ENCODE data around the gene GNAO1. TPM values are rescaled to one million over a fixed set of nuclear protein-coding genes. Genes with fewer than 3 reads are reported as not detected.

GNAO1 gene
- 1 to 10 TPM; 4.2 to 4.5 TPM for total RNA-seq

DNA sequence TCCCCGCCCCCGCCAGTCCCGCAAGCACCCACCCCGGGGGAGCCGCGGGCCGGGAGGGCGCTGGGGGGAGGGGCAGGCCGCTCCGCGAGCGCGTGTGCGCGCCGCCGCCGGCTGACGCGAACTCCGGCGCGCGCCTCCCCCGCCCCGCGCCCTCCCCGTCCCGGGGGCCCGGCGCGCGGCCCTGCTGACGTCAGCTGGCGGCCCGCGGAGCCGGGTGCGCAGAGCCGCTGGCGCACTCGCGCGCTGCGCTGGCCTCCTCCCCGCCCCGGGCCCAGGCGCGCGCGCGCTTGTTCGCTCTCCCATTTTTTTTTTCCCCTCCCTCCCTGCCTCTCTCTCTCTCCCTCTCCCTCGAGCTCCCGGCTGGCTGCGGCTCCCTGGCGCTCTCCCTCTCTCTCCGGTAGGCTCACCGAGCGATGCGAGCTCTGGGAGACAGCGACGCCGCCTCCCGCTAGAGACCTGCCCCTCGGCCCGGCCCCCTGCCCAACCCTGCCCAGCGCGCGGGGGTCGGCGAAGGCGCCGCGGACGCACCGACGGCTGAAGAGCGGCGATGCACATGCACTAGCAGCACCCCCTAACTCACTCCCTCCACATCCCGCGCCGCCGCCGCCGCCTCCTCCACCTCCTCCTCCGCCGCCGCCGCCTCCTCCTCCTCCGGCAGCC, at the start of gene GNAO1:
Gene GNAO1, plus strand, starts transcription at position 334 of the 660 bp plus-strand sequence. CDS start 747 bp downstream, outside the sequence.
- H3K4me1 Mint-ChIP-seq, result peaks cover 36% of the 10 kb centered on the region
- CTCF ChIA-PET, result interaction anchor here (0.6 to 1.7 kb wide), 3 partner anchors 8 to 23 kb away, joined by 3 to 4 read pairs (median 4); no protein-coding TSS in a partner anchor

DNA sequence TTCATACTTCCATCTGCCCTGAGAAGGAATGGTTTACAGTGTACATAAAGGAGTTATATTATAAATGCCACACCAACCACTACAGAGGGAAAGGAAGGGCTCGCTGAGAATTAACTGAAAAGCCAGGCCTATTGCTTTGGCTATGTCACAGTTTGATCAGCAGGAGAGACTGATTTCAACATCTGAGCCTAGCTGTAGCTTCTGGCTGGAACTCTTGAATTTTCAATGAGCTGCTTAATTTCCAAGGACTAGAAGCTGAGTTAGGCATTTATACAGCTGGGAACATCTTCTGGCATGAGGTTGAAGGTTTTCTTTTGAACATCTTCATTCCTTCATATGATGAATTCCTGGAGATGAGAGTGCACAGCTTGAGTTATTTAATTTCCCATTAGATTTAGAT, 47.6 kb upstream of the GNAO1 start:
- Mint-ChIP-seq H3K36me3 (ENCODE audit: low read depth) (no peaks in the 10 kb centered on the region), H3K27me3 (peaks cover 42% of the 10 kb centered on the region), H3K4me1 (no peaks in the 10 kb centered on the region), H3K27ac (no peak overlapping the region), H3K4me3 (no peak overlapping the region), H3K9me3 (no peaks in the 10 kb centered on the region)
- ChIA-PET CTCF (no interaction called here), POLR2A (no interaction called here)
- no peak for DNase-seq

More for the DNA sequence above, at the start of gene GNAO1:
- DNase-seq, result peak; percentile 51
- peak within 1 kb of the TSS; percentile 41 for H3K27ac Mint-ChIP-seq
- H3K9me3 Mint-ChIP-seq, result no peaks in the 10 kb centered on the region
- H3K4me3 Mint-ChIP-seq, result peak within 1 kb of the TSS; percentile 74
- H3K36me3 Mint-ChIP-seq (ENCODE audit: low read depth), result peaks cover 8% of the 10 kb centered on the region
- H3K27me3 Mint-ChIP-seq, result peaks cover 84% of the 10 kb centered on the region
- POLR2A ChIA-PET, result no interaction called here

DNA sequence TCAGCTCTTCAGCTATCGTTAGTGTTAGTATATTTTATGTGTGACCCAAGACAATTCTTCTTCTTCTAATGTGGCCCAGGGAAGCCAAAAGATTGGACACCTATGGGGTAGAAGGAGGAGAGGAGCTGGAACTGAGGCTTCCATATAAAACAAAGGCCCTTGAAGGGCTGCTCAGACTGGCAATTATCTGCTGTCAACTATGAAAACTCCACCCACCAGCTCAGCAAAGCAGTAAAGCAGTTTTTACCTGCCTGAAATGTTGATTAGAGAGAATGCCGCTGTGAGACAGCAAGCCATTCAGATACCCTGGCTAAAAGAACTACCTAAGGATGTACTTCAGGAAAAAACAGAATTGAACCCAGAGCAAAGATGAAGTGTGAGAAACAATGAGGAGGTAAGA, 45.9 kb upstream of the GNAO1 start:
- DNase-seq, result no peak

DNA sequence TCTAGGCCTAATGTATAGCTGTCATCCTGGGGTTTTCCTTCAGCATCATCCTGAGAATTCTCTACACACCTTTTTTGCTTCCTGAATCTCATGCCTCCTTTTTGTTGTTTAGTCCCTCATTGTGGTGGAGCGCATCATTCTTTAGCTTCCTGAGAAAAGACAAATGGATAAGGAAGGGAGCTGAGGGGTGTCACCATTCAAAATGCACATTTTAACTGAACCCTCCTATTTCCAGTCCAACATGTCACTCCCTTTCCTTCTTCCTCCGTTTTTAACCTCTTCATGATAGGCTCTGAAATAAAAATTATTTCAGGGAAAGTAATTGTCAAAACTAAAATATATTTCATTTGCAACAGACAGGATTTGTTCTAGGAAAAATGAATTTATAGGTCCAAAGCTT, 39.7 kb upstream of the GNAO1 start:
- H3K4me1 Mint-ChIP-seq, result no peaks in the 10 kb centered on the region
- no peaks in the 10 kb centered on the region for H3K9me3 Mint-ChIP-seq
- POLR2A ChIA-PET, result no interaction called here
- CTCF ChIA-PET, result no interaction called here
- no peak for DNase-seq
- no peak overlapping the region for H3K27ac Mint-ChIP-seq
- peaks cover 49% of the 10 kb centered on the region for H3K27me3 Mint-ChIP-seq
- H3K36me3 Mint-ChIP-seq (ENCODE audit: low read depth), result no peaks in the 10 kb centered on the region
- H3K4me3 Mint-ChIP-seq, result no peak overlapping the region

More for the DNA sequence above, 45.9 kb upstream of the GNAO1 start:
- ChIA-PET POLR2A (no interaction called here), CTCF (interaction anchor here (1.0 kb wide), 1 partner anchor 8 kb away, joined by 3 read pairs; no protein-coding TSS in a partner anchor)
- H3K27me3 Mint-ChIP-seq, result peaks cover 51% of the 10 kb centered on the region
- no peaks in the 10 kb centered on the region for H3K4me1 Mint-ChIP-seq
- no peaks in the 10 kb centered on the region for H3K36me3 Mint-ChIP-seq (ENCODE audit: low read depth)
- H3K9me3 Mint-ChIP-seq, result no peaks in the 10 kb centered on the region
- H3K4me3 Mint-ChIP-seq, result no peak overlapping the region
- no peak overlapping the region for H3K27ac Mint-ChIP-seq

DNA sequence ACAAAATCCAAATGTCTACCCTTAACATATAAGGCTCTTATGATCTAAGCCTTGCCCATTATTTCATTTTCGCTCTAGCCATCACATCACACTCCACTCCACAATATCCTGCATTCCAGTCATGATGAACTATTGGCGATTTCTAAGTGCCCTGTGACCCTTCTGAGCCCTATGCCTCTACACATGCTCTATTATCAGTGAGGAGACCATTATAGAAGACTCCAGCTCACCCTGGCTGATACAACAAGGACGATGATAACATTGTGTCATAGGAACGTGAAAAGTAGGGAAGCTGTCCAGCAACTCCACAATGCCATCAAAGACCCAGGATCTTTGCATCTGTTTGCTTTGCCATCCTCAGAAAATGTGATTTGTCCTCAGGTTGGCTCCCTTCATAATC, 29.6 kb upstream of the GNAO1 start:
- ChIA-PET CTCF (no interaction called here), POLR2A (no interaction called here)
- Mint-ChIP-seq H3K4me1 (peaks cover 13% of the 10 kb centered on the region), H3K27me3 (peaks cover 11% of the 10 kb centered on the region), H3K4me3 (no peak overlapping the region), H3K36me3 (ENCODE audit: low read depth) (no peaks in the 10 kb centered on the region), H3K27ac (no peak overlapping the region), H3K9me3 (no peaks in the 10 kb centered on the region)
- DNase-seq, result no peak

DNA sequence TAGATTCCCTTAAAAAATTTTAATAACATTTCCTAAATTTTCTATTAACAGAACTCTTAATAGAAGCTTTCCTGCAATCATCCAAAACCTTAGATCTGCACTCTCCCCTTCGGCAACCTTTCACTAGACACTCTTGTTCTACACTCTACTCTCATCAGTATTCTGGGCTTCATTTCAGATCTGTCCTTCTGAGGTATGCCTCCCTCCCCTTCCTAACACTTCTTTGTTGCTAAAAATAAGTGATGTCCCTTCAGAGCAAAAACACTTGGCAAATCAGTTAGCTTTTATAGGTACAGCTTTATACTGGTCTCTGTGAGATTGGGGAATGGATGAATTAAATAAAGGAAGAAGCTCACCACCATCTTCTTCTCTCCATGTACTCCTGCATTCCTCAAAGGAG, 28.2 kb upstream of the GNAO1 start:
- Mint-ChIP-seq H3K27ac (no peak overlapping the region), H3K4me1 (peaks cover 13% of the 10 kb centered on the region), H3K4me3 (no peak overlapping the region), H3K36me3 (ENCODE audit: low read depth) (no peaks in the 10 kb centered on the region), H3K9me3 (no peaks in the 10 kb centered on the region), H3K27me3 (peaks cover 21% of the 10 kb centered on the region)
- no peak for DNase-seq
- POLR2A ChIA-PET, result no interaction called here
- CTCF ChIA-PET, result no interaction called here

DNA sequence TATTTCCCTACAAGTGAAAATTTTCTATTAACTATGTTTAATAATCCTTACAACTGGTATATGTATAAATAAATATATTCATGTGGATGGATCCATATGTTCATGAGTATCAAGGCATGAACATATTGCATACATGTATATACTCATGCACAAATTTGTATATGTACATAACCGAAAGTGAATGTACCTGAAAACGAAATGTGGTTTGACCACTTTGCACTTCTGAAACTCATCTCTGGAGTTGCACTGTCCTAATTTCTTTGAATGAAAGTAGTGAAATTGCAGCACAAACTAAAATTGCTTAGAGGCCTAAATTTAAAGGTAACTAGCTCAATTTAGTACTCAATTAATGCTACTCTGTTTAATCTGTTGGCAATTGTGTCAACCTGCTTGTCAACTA, 27.4 kb upstream of the GNAO1 start:
- Mint-ChIP-seq H3K27me3 (peaks cover 22% of the 10 kb centered on the region), H3K4me3 (no peak overlapping the region), H3K36me3 (ENCODE audit: low read depth) (no peaks in the 10 kb centered on the region), H3K27ac (no peak overlapping the region), H3K9me3 (no peaks in the 10 kb centered on the region), H3K4me1 (peaks cover 13% of the 10 kb centered on the region)
- ChIA-PET CTCF (no interaction called here), POLR2A (no interaction called here)
- no peak for DNase-seq

DNA sequence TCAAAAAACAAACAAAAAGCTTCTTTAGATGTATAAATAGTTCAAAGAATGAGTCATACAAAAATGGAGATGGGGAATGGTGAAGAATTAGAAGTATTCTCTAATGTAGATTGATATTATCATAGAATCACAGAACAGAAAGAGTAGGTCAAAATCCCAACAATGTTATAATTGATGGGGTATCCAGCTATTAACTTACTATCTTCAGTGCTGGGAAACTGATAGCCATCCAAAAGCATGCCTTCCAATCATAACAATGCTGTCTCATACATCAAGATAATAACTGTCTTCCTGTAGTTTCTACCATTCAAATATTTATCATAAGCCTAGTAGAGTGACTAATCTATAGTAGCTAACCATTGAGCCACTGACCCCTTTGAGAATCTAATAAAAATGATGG, 26.7 kb upstream of the GNAO1 start:
- DNase-seq, result no peak
- H3K9me3 Mint-ChIP-seq, result no peaks in the 10 kb centered on the region
- H3K4me1 Mint-ChIP-seq, result peaks cover 13% of the 10 kb centered on the region
- ChIA-PET CTCF (no interaction called here), POLR2A (no interaction called here)
- H3K4me3 Mint-ChIP-seq, result no peak overlapping the region
- H3K27me3 Mint-ChIP-seq, result peaks cover 22% of the 10 kb centered on the region
- no peak overlapping the region for H3K27ac Mint-ChIP-seq
- H3K36me3 Mint-ChIP-seq (ENCODE audit: low read depth), result no peaks in the 10 kb centered on the region

DNA sequence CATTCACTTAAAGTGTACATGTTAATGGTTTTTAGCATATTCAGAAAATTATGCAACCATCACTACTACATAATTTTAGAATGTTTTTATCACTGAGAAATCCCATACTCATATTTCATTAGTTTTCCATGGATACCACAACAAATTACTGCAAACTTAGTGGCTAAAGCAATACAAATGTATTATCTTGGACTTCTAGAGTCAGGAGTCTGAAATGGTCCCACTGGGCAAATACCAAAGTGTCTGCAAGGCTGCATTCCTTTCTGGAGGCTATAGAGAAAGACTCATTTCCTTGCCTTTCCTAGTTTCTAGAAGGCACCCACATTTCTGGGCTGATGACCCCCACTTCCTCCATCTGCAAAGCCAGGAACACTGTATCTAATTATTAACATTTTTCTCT, 16.9 kb upstream of the GNAO1 start:
- H3K27me3 Mint-ChIP-seq, result peaks cover 49% of the 10 kb centered on the region
- no peak for DNase-seq
- POLR2A ChIA-PET, result no interaction called here
- no peaks in the 10 kb centered on the region for H3K4me1 Mint-ChIP-seq
- peaks cover 6% of the 10 kb centered on the region for H3K9me3 Mint-ChIP-seq
- no peak overlapping the region for H3K4me3 Mint-ChIP-seq
- H3K27ac Mint-ChIP-seq, result no peak overlapping the region
- H3K36me3 Mint-ChIP-seq (ENCODE audit: low read depth), result no peaks in the 10 kb centered on the region
- CTCF ChIA-PET, result no interaction called here

DNA sequence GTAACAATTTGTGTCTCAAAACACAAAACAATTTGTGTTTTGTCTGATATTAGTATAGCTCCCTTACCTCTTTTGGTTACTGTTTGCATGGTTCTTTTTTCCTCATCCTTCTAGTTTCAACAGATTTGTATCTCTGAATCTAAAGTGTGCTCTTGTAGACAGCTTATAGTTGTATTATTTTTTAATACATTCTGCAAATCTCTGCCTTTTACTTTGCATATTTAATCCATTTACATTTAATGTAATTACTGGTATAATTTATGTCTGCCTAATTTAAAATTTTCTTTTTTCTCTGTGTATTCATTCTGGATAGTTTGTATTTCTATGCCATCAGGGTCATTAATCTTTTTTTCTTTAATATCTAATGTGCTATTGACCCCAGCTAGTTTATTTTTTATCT, 9.9 kb upstream of the GNAO1 start:
- no peak for DNase-seq
- Mint-ChIP-seq H3K4me3 (no peak overlapping the region), H3K27ac (no peak overlapping the region), H3K36me3 (ENCODE audit: low read depth) (no peaks in the 10 kb centered on the region), H3K4me1 (no peaks in the 10 kb centered on the region), H3K27me3 (peaks cover 56% of the 10 kb centered on the region), H3K9me3 (peaks cover 5% of the 10 kb centered on the region)
- POLR2A ChIA-PET, result no interaction called here
- CTCF ChIA-PET, result no interaction called here

DNA sequence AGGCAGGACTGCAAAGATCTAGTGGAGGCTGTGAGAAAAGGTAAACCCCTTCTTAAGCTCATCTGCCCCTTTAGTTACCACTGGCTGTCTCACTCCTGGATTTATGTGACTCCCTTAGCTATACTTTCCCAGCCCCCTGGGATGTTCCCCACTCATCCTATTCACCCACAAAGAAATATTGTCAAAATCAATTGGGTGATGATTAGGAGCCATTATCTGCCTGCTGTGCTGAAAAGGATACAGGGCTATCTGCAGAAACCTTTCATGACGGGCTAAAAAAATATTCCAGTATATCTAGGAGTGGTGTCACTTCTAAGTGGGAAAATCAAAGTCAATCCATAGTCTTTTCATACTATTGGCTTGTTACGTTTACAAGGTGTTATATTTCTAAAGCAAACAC, 8.0 kb upstream of the GNAO1 start:
- CTCF ChIA-PET, result no interaction called here
- Mint-ChIP-seq H3K27ac (no peak overlapping the region), H3K9me3 (peaks cover 5% of the 10 kb centered on the region), H3K27me3 (peaks cover 63% of the 10 kb centered on the region), H3K4me3 (no peak overlapping the region), H3K36me3 (ENCODE audit: low read depth) (no peaks in the 10 kb centered on the region), H3K4me1 (no peaks in the 10 kb centered on the region)
- no peak for DNase-seq
- POLR2A ChIA-PET, result no interaction called here

DNA sequence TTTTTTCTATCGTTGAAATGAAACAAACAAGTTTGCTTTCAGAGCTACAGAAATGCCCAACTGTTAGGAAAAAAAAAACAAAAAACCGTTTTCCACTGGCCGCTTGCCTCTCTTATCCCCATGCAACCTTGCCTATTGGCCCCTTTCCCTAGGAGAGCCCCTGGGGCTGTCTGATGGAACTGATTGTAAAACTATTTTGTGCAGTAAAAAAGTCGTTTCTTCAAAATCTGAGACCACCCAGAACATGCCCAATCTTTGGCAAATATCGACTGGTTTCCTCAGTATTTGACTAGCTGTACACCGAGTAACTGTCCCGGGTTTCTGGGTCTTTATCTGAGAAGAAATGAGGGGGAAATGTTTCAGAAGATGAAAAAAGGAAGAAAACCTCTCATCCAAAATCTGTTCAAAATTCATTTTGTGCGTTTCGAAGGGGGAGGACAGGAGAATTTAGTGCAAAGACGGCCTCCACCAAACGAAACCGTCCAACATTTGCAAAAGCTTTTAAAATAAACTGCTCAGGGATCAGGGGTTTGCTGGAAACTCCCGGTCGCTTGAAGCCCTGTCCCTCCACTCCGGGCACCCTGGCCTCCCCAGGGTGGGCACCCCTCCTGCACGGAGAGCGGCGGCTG, 1.1 kb upstream of the GNAO1 start:
- CTCF ChIA-PET, result interaction anchor here (1.7 kb wide), 1 partner anchor 9 kb away, joined by 4 read pairs; no protein-coding TSS in a partner anchor
- Mint-ChIP-seq H3K27me3 (peaks cover 83% of the 10 kb centered on the region), H3K27ac (peak overlapping the region; percentile 41), H3K4me3 (peak overlapping the region; percentile 60), H3K36me3 (ENCODE audit: low read depth) (peaks cover 8% of the 10 kb centered on the region), H3K4me1 (peaks cover 36% of the 10 kb centered on the region), H3K9me3 (no peaks in the 10 kb centered on the region)
- POLR2A ChIA-PET, result no interaction called here
- no peak for DNase-seq

DNA sequence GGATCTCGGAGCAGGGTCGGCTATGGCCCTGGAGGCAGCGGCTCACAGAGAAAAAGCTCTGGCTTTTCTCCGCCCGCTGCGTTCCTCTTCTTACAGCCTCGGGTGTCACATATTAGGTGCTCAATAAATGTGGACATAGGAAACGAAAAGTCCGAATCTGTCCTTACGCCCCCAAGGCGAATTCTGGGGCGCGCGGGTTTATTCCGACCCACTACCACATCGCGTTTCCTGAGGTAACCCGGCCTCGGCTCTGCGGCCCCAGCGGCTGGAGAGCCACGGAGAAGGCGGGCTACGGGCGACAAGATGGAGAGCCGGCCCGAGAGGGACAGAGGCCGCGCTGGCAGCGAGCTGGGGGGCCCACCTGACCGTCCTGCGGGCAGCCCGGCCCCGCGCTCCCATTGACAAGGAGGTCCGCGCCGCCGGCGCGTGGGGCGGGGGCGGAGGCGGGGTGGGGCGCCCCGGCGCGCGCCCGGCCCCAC, 573 bp upstream of the GNAO1 start:
- ChIA-PET CTCF (interaction anchor here (0.6 to 1.7 kb wide), 3 partner anchors 9 to 24 kb away, joined by 3 to 4 read pairs (median 4); no protein-coding TSS in a partner anchor), POLR2A (no interaction called here)
- Mint-ChIP-seq H3K27me3 (peaks cover 83% of the 10 kb centered on the region), H3K27ac (no peak overlapping the region), H3K4me1 (peaks cover 36% of the 10 kb centered on the region), H3K9me3 (no peaks in the 10 kb centered on the region), H3K36me3 (ENCODE audit: low read depth) (peaks cover 8% of the 10 kb centered on the region), H3K4me3 (peak overlapping the region; percentile 64)
- no peak for DNase-seq
